ENCODE data around the gene SLC30A2. TPM values are rescaled to one million over a fixed set of nuclear protein-coding genes. Genes with fewer than 3 reads are reported as not detected.

Gene SLC30A2
- polyA plus RNA-seq (2012; ENCODE audit: insufficient read length, low read depth), result not detected

- no peak for TF ChIP-seq POLR2AphosphoS5 (IDR thresholded peaks at IDR 0.05; ENCODE audit: low read depth, low read length)
- TF ChIP-seq SIN3A (IDR thresholded peaks at IDR 0.05; ENCODE audit: borderline replicate concordance, insufficient read depth, low read length), result no peak
- TF ChIP-seq REST (IDR thresholded peaks at IDR 0.05; ENCODE audit: insufficient read depth in 1 of 2, low read depth in 2 of 2, low read length in 2 of 2), result no peak
- TF ChIP-seq FOXP2 (optimal IDR thresholded peaks at IDR 0.05; ENCODE audit: borderline replicate concordance, extremely low read depth, extremely low read length, insufficient read depth), result no peak
- TF ChIP-seq TAF1 (IDR thresholded peaks at IDR 0.05; ENCODE audit: borderline replicate concordance, insufficient read depth, low read length), result no peak
Observed at GRCh38 chr1:26045722-26046245, at the start of gene SLC30A2. Gene SLC30A2 (minus strand): TSS chr1:26046118. CDS start chr1:26045896, 222 bp downstream.

GRCh38 chr1:26094677-26095383 is 48.9 kb upstream of the SLC30A2 start:
- TF ChIP-seq REST (IDR thresholded peaks at IDR 0.05; ENCODE audit: insufficient read depth in 1 of 2, low read depth in 2 of 2, low read length in 2 of 2) (no peak), POLR2AphosphoS5 (IDR thresholded peaks at IDR 0.05; ENCODE audit: low read depth, low read length) (no peak), SIN3A (IDR thresholded peaks at IDR 0.05; ENCODE audit: borderline replicate concordance, insufficient read depth, low read length) (no peak), TAF1 (IDR thresholded peaks at IDR 0.05; ENCODE audit: borderline replicate concordance, insufficient read depth, low read length) (no peak), FOXP2 (optimal IDR thresholded peaks at IDR 0.05; ENCODE audit: borderline replicate concordance, extremely low read depth, extremely low read length, insufficient read depth) (peak; percentile 33)

- TF ChIP-seq POLR2AphosphoS5 (IDR thresholded peaks at IDR 0.05; ENCODE audit: low read depth, low read length), result no peak
- TF ChIP-seq SIN3A (IDR thresholded peaks at IDR 0.05; ENCODE audit: borderline replicate concordance, insufficient read depth, low read length), result no peak
- no peak for TF ChIP-seq FOXP2 (optimal IDR thresholded peaks at IDR 0.05; ENCODE audit: borderline replicate concordance, extremely low read depth, extremely low read length, insufficient read depth)
- TF ChIP-seq TAF1 (IDR thresholded peaks at IDR 0.05; ENCODE audit: borderline replicate concordance, insufficient read depth, low read length), result no peak
- no peak for TF ChIP-seq REST (IDR thresholded peaks at IDR 0.05; ENCODE audit: insufficient read depth in 1 of 2, low read depth in 2 of 2, low read length in 2 of 2)
Observed at GRCh38 chr1:26094076-26094669, 48.3 kb upstream of the SLC30A2 start.

GRCh38 chr1:26092422-26092821 is 46.5 kb upstream of the SLC30A2 start:
- TF ChIP-seq POLR2AphosphoS5 (IDR thresholded peaks at IDR 0.05; ENCODE audit: low read depth, low read length) (no peak), TAF1 (IDR thresholded peaks at IDR 0.05; ENCODE audit: borderline replicate concordance, insufficient read depth, low read length) (no peak), FOXP2 (optimal IDR thresholded peaks at IDR 0.05; ENCODE audit: borderline replicate concordance, extremely low read depth, extremely low read length, insufficient read depth) (no peak), SIN3A (IDR thresholded peaks at IDR 0.05; ENCODE audit: borderline replicate concordance, insufficient read depth, low read length) (no peak), REST (IDR thresholded peaks at IDR 0.05; ENCODE audit: insufficient read depth in 1 of 2, low read depth in 2 of 2, low read length in 2 of 2) (no peak)

All from PFSK-1 (cell line).